AG04450 (cell line): ENCODE results near the gene HS6ST2. TPM values are rescaled to one million over a fixed set of nuclear protein-coding genes. Genes with fewer than 3 reads are reported as not detected.

Experiments used
- CTCF ChIA-PET: fragments of 300-600, 350-600 bp; formaldehyde crosslinking; extraction: SDS; loops from one replicate; lab custom pipeline; 2022; ENCODE audit warnings: antibody characterized with exemption, inconsistent platforms; lab: Charles Lee
- POLR2A ChIA-PET: fragments of 350-600 bp; formaldehyde crosslinking; extraction: SDS; loops from one replicate; lab custom pipeline; 2021; ENCODE audit warnings: antibody characterized with exemption, inconsistent platforms; lab: Yijun Ruan, JAX
- DNase-seq: peaks from one replicate; pipeline ENCODE4 v3.0.0-alpha.2; 2011; ENCODE audit warnings: low read depth, low spot score
- H3K27ac ChIP-seq: one replicate; pipeline ENCODE4 v1.5.1; 2012; ENCODE audit warnings: low read depth, low read length, control low read depth
- H3K27me3 ChIP-seq: one replicate; pipeline ENCODE4 v1.6.0; 2012; ENCODE audit warnings: low read length; ENCODE audit not compliant: control insufficient read depth, insufficient read depth
- H3K4me3 ChIP-seq: 2 replicates; pipeline ENCODE4 v1.5.1; 2011; ENCODE audit warnings: mild to moderate bottlenecking, low read depth, low read length, control low read depth
- H3K9me3 ChIP-seq: 2 replicates; pipeline ENCODE4 v1.5.1; 2012; ENCODE audit warnings: low read length; ENCODE audit not compliant: control insufficient read depth, insufficient read depth
- polyA plus RNA-seq: library from polyadenylated mRNA; depleted of rRNA; stranded (reverse); fragments of >200 nt; gene quantifications from 2 replicates; pipeline ENCODE4 v1.2.3, GENCODE V29; 2011
- TF ChIP-seq, protein P1 (sequence below): IDR thresholded peaks from 2 replicates; pipeline ENCODE4 v1.5.1; 2011; ENCODE audit warnings: low read depth, low read length, control low read depth, inconsistent platforms

HS6ST2 gene
- polyA plus RNA-seq, 1 experiment: not detected

DNA sequence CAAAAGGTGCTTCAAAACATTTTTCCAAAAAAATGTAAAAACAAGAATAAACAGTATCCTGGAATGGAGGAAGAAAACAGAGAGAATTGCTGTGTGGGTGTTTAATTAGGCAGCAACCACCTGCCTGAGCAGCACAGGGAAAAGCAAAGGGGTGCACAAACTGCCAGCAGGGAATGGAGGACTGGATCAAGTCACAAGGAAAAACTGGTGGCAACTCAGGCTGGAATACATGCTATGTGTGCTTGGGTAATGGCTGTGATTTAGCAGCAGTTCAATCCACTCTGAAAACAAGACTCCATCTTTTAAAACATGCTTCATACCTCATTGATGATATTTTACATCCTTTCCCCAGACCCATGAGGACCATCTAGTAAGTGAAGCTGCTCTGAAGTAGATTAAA is 179.5 kb downstream of the HS6ST2 start:
- H3K27ac ChIP-seq: no peak overlapping the region
- DNase-seq: no peak
- no peaks in the 10 kb centered on the region for H3K27me3 ChIP-seq
- H3K4me3 ChIP-seq: no peak overlapping the region
- CTCF ChIA-PET: no interaction called here
- no peaks in the 10 kb centered on the region for H3K9me3 ChIP-seq
- TF ChIP-seq, protein P1, sequence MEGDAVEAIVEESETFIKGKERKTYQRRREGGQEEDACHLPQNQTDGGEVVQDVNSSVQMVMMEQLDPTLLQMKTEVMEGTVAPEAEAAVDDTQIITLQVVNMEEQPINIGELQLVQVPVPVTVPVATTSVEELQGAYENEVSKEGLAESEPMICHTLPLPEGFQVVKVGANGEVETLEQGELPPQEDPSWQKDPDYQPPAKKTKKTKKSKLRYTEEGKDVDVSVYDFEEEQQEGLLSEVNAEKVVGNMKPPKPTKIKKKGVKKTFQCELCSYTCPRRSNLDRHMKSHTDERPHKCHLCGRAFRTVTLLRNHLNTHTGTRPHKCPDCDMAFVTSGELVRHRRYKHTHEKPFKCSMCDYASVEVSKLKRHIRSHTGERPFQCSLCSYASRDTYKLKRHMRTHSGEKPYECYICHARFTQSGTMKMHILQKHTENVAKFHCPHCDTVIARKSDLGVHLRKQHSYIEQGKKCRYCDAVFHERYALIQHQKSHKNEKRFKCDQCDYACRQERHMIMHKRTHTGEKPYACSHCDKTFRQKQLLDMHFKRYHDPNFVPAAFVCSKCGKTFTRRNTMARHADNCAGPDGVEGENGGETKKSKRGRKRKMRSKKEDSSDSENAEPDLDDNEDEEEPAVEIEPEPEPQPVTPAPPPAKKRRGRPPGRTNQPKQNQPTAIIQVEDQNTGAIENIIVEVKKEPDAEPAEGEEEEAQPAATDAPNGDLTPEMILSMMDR: no peak
- POLR2A ChIA-PET: no interaction called here

DNA sequence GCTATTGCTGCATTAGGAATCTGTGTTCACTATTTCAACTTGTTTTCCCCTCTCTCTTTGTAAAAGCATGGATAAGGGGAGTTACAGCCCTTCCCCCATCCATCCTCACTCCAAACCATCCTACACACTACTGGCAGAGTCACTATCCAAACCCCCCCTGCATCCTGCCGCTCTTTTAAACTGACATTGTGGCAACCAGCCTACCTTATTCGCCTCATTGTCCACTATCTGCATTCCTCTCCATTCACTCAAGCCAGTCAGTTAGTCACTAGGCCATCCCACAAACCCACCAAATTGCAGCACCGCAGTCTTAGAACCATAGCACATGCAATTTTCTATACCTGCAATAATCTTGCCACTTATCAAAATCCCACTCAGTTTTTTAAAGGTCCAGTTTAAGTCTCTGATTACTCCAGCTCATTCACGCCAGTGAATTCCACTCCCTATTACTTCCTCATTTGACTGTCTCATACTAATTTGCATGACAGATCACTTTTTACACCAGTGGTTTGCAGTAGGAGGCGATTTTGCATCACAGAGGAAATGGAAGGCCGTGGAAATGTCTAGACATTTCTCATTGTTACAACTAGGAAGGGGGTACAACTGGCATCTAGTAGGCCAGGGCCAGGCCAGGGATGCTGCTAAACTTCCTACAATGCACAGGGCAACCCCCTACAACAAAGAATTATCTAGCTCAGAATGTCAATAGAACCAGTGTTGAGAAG is 181.8 kb downstream of the HS6ST2 start:
- no peak for DNase-seq
- Histone ChIP-seq H3K27ac (no peak overlapping the region), H3K9me3 (no peaks in the 10 kb centered on the region), H3K4me3 (no peak overlapping the region), H3K27me3 (no peaks in the 10 kb centered on the region)
- TF ChIP-seq, protein P1: no peak
- POLR2A ChIA-PET: no interaction called here
- CTCF ChIA-PET: no interaction called here

DNA sequence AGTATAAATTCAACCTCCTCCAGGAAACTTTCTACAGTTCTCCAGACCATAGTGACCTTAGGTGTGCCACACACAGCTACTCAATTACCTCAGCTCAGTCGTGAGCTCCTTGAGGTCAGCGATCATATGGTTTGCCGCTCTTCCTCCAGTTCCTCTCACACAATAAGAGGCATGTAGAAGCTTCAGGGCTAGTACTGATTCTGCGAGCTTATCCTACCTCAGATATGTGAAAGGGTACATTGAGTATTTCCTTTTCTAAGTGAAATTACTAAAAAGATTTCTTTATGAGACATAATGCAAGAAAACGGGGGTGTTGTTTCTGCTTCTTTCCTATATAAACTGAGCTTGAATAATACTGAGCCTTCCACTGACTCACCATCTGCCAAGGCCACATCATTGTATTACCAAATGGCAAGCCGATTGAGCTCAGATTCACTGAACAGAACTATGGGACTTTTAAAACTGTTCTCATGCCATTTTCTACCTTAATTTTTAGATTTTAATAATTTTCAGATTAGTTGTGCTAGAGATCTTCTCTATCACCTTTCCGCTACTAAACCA is 183.1 kb downstream of the HS6ST2 start:
- TF ChIP-seq, protein P1: no peak
- no peaks in the 10 kb centered on the region for H3K9me3 ChIP-seq
- CTCF ChIA-PET: no interaction called here
- POLR2A ChIA-PET: no interaction called here
- H3K27me3 ChIP-seq: no peaks in the 10 kb centered on the region
- no peak overlapping the region for H3K4me3 ChIP-seq
- no peak overlapping the region for H3K27ac ChIP-seq
- DNase-seq: no peak

DNA sequence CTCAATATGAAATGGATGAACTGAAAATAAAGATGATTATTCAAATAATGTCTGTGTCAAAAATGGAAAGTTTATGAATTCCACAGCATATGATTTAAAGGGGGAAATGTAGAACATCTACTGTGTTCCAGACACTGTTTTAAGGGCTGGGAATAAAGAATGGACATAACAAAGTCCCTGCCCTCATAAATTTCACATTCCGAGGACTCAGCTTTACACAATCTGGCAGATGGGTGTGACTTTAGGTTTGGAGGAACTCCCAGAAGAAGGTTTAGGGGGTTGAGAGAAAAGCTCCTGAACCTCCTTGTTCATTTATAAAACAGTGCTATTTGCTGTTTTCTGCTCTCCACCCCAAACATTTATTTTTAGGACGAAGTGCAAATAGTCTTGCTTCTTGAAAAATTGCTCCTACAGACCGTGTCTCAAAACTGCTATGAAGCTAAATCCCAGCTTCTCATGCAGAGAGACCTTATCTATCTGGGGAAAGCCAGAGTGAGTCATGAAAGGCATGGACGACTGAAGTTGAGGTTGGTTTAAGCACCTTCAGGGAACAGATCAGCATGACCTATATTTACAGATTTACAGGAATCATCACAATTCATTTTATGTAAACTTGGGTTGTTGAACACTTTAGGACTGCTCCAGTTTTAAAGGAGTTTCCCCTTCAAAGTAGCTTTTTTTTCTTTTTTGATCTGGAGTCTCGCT is 184.3 kb downstream of the HS6ST2 start:
- POLR2A ChIA-PET: no interaction called here
- Histone ChIP-seq H3K9me3 (no peaks in the 10 kb centered on the region), H3K4me3 (no peak overlapping the region), H3K27me3 (no peaks in the 10 kb centered on the region), H3K27ac (no peak overlapping the region)
- TF ChIP-seq, protein P1: no peak
- CTCF ChIA-PET: no interaction called here
- no peak for DNase-seq

DNA sequence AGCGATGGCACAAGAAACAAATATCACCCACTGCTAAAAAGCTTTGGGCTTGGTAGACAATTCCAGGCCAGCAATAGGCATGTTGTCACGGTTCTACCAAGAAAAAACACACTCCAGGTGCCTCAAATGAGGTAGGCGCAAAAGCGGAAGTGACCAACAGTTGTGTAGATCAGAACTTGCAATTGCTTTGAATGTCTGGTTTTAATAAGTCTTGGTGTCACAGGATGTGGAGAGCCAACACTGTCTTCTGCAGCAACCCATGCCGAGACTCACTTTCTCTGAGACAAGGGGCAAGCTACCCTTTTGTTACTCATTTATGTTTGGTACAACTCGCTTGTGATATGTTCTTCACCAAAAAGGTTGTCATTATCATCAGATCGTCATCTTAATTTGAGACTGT is 188.8 kb downstream of the HS6ST2 start:
- DNase-seq: no peak
- ChIA-PET CTCF (no interaction called here), POLR2A (no interaction called here)

More for the DNA sequence above, 188.8 kb downstream of the HS6ST2 start:
- TF ChIP-seq, protein P1: no peak
- no peak overlapping the region for H3K27ac ChIP-seq
- H3K9me3 ChIP-seq: no peaks in the 10 kb centered on the region
- no peaks in the 10 kb centered on the region for H3K27me3 ChIP-seq
- no peak overlapping the region for H3K4me3 ChIP-seq
